DMS53 treated with DMSO at 0.1 percent for 48 hours (cell line): ENCODE measurements around the gene CACNB4.

Experiments
- DNase-seq: peaks from one replicate; lab custom pipeline; 2025; ENCODE audit not compliant: unreplicated experiment; lab: John Stamatoyannopoulos, UW

Gene CACNB4

GRCh38 chr2:152089238-152089637 is 9.6 kb downstream of the CACNB4 start:
- DNase-seq, result no peak

GRCh38 chr2:152088006-152088405 is 10.8 kb downstream of the CACNB4 start:
- no peak for DNase-seq

- DNase-seq, result no peak
Observed at GRCh38 chr2:152086231-152086630, 12.6 kb downstream of the CACNB4 start.

GRCh38 chr2:152084076-152084475 is 14.8 kb downstream of the CACNB4 start:
- no peak for DNase-seq

GRCh38 chr2:152083202-152083875 is 15.5 kb downstream of the CACNB4 start:
- no peak for DNase-seq

GRCh38 chr2:152078662-152079061 is 20.2 kb downstream of the CACNB4 start:
- no peak for DNase-seq

- no peak for DNase-seq
Observed at GRCh38 chr2:152078023-152078422, 20.8 kb downstream of the CACNB4 start.

- DNase-seq, result no peak
Observed at GRCh38 chr2:152075461-152076050, 23.3 kb downstream of the CACNB4 start.

- no peak for DNase-seq
Observed at GRCh38 chr2:152072011-152072410, 26.8 kb downstream of the CACNB4 start.

GRCh38 chr2:152071518-152071917 is 27.3 kb downstream of the CACNB4 start:
- no peak for DNase-seq

GRCh38 chr2:152071092-152071491 is 27.8 kb downstream of the CACNB4 start:
- DNase-seq, result no peak

GRCh38 chr2:152068226-152068625 is 30.6 kb downstream of the CACNB4 start:
- no peak for DNase-seq

- DNase-seq, result no peak
Observed at GRCh38 chr2:152067823-152068222, 31.0 kb downstream of the CACNB4 start.

- DNase-seq, result no peak
Observed at GRCh38 chr2:152065945-152066344, 32.9 kb downstream of the CACNB4 start.

GRCh38 chr2:152064001-152064400 is 34.8 kb downstream of the CACNB4 start:
- DNase-seq, result no peak

- DNase-seq, result no peak
Observed at GRCh38 chr2:152063325-152063924, 35.4 kb downstream of the CACNB4 start.

GRCh38 chr2:152062125-152063091 is 36.4 kb downstream of the CACNB4 start:
- no peak for DNase-seq

GRCh38 chr2:152061383-152061782 is 37.5 kb downstream of the CACNB4 start:
- no peak for DNase-seq

- DNase-seq, result no peak
Observed at GRCh38 chr2:152058655-152059054, 40.2 kb downstream of the CACNB4 start.

- no peak for DNase-seq
Observed at GRCh38 chr2:152056418-152056817, 42.4 kb downstream of the CACNB4 start.

GRCh38 chr2:152055366-152056108 is 43.3 kb downstream of the CACNB4 start:
- no peak for DNase-seq
